Middle frontal gyrus (tissue), 1 donor: Measurements from ENCODE around the gene CAMTA1.
"Not testable (repeated sequence)": the region's sequence is repeated elsewhere in the genome, so short reads cannot be mapped to it uniquely, and the experiment has no call there.

Source experiments
- DNase-seq: peaks from one replicate; pipeline ENCODE4 v3.0.0-alpha.2; 2015; ENCODE audit warnings: low spot score; ENCODE audit errors: extremely low spot score

CAMTA1 gene

GRCh38 chr1:7299994-7300393 lies 514.7 kb downstream of the CAMTA1 start:
- no peak for DNase-seq

DNA sequence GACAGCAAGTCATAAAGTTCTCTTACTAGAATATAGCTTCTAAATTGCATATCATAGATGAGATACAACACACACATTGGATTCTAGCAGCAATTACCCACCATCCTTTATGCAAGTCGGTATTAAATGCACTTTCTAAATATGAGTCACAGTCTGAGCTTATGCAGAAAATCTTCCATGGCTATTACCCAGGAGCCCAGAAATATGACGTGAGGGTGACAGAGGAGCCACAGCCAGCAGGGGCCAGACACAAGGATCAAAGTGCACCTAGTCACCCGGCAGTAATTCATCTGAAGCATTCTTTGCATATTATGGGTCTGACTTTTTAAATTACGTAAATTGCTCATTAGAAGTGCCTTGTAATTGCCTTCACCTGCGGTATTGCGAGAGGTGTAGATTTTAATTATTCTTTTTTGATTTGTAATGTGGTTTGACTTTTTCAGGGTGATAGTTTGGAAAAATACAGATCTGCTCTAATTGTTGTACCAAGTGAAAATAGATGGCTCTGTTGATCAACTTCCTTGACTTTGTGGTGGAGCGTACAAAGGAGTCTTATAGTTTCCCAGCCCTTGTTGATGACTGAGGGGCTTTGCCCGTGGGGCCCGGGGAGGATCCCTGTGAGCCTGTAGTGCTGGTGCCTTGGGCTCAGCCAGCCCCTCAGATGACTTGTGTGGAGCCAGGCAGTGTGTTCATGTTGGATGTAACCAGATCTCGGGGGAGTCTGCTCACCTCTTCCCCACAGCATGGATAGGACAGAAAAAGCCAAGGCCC lies 515.8 kb downstream of the CAMTA1 start:
- no peak for DNase-seq

- no peak for DNase-seq
Observed at GRCh38 chr1:7301664-7301981, 516.4 kb downstream of the CAMTA1 start.

DNA sequence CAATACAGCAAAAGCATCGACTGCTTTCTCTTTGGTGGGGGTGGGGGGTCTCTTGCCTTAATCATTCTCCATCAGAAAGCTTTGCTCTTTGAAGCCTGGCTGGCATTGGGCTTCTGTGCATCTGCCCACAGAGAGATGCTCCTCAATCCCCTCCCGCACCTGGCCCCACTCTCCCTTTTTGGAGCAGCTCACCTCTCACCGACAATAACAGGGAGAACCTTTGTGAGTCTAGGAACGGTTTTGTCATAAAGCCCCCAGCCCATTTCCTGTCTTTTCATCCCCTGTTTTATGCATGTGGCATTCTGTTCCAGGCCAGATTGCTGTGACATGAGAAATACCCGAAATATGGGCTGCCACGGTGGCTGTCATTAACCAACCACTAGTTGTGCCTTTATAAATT lies 516.9 kb downstream of the CAMTA1 start:
- DNase-seq, result no peak

GRCh38 chr1:7302873-7303272 lies 517.6 kb downstream of the CAMTA1 start:
- no peak for DNase-seq

DNA sequence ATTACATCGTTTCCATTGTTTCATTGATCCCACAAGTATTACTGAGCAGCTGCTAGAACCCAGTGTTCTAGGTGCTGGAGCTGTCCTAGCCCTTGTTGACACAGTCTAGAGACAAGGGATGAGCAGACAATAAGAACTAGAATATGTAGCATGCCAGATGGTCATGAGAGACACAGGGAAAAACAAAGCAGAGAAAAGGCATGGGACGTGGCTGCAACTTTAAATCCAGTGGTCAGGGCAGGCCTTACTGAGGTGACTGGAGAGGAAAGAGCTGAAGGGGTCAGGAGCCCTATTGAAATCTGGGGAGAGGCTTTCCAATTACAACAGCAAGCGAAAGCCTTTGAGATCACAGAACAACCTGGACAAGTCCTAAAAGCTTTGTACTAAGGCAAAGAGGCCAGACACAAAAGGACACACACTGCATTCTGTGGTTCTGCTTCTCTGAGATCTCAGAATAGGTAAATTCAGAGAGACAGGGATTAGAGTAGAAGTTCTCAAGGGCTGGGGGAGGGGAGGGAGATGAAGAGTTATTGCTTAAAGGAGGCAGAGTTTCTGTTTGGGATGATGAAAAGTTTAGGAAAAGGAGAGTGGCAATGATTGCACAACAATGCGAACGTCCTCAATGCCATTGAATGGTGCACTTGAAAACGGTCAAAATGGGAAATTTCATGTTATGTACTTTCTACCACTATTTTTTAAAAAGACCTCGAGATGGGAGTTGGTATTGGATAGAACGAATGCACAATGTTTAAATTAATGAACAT lies 518.5 kb downstream of the CAMTA1 start:
- no peak for DNase-seq

DNA sequence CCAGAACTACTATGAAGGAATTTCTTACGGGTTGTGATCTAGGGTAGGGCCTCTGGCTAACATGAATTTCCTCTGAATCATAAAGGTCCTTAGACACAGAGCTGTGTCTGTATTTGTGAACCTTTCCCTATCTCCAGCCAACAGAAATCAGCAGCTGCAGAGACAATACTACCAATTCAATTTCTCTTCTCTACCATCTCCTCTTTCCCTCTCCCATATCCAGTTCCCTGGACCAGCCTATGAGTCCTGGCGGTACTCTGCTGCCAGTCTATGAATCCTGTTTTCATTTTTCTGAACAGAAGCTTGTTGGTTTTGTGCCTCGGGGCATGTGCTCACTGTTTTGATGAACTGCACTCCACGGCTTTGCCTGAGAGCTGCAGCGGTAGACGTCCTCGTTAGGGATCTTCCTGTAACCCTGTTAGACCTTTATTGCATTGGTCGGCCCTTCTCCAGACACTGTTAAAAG lies 527.9 kb downstream of the CAMTA1 start:
- DNase-seq, result no peak

DNA sequence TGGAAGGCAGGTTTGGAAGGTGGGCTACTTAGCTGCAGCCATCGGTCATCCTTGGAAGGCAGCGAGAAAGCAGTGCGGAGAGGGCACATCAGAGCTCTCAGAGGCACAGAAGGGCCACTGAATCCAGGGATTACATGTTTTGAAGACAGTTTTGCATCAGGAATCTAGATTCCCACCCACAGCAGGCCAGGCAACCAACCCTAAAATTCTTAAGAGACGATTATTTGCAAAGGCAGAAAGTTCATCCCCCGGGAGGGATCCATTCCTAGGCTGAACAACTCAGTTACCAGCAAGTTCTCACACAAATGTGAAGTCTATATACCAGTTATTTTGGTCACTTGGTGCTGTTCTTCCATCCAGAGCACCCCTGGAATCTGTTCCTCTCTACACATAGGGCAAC lies 528.6 kb downstream of the CAMTA1 start:
- no peak for DNase-seq

GRCh38 chr1:7315316-7315715 lies 530.1 kb downstream of the CAMTA1 start:
- DNase-seq, result no peak

- no peak for DNase-seq
Observed at GRCh38 chr1:7315946-7316345, 530.7 kb downstream of the CAMTA1 start.

GRCh38 chr1:7317888-7318287 lies 532.6 kb downstream of the CAMTA1 start:
- DNase-seq, result no peak

DNA sequence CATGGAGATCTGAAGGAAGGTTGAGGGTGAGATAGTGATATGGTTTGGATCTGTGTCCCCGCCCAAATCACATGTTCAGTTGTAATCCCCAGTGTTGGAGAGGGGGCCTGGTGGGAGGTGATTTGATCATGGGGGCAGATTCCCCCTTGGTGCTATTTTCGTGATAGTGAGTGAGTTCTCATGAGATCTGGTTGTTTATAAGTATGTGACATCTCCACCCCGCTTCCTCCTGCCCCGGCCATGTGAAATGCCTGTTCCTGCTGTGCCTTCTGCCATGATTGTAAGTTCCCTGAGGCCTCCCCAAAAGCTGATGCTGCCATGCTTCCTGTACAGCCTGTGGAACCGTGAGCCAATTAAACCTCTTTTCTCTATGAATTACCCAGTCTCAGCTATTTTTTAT lies 533.9 kb downstream of the CAMTA1 start:
- DNase-seq, result no peak

DNA sequence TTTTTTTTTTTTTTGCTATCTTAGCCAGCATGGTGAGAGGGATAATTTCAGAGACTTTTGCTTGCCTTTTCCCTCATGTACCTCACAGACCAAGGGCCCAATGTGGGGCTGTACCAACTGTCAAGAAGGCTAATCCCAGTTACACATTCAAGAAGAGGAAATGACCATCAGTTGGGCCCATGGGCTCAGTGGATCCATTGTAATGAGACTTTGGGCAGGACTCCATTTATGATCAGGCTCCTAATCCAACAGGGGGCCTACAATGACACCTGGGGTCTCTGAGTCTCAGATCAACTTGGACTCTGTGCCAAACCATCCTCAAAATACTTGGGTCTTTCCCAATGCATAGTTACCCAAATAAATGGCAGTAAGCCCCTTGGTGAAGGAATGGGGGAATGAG lies 535.4 kb downstream of the CAMTA1 start:
- no peak for DNase-seq

DNA sequence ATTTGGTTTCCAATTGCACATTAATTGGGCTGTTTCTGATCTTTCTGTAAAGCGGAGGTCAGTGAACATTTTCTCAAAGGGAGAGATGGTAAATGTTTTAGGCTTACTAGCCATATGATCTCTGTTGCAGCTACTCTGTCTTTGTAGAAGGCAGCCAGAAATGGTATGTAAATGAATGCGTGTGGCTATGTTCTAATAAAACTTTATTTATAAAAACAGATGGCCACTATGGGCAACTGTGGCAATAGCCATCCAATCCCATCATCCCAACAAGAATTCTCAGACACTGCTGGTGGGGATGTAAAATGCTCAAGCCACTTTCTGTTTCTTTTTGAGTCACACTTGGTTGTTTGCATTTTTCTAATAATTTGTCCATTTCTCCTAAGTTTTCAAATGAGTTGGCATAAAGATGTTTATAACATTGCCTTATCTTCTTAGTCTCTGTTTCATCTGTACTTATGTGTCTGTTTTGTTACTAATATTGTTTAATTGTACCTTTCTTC lies 537.1 kb downstream of the CAMTA1 start:
- DNase-seq, result no peak

- DNase-seq, result no peak
Observed at GRCh38 chr1:7322912-7323311, 537.7 kb downstream of the CAMTA1 start.

DNA sequence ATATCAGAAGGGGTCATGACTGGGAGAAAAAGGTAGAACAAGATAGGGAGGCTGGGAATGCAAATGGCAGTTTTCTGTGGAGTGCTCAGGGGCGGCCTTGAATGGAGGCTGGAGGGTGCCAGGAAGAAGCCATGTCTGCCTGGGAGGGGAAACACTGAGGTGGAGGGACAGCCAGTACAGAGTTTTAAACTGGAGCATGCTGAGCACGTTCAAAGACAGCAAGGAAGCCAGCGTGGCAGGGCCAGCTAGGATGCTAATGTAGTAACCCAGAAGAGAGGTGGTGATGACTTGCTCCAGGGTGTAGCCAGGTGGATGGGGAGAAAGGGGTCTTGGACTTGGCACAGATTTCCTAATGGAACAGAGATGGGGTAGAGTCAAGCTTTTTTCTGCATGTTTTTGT lies 540.0 kb downstream of the CAMTA1 start:
- DNase-seq, result no peak

DNA sequence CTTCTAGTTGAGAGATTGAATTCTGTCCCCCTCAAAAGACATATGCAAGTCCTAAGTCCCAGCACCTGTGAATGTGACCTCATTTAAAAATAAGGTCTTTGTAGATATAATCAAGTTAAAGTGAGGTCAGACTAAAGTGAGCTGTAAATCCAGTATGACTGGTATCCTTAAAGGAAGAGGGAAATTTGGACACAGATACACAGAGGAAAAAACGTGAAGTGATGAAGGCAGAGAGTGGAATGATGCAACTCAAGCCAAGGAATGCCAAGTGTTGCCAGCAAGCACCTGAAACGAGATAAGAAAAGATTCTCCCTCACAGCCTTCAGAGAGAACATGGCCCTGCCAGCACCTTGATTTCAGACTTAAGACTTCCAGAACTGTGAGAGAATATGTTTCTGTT lies 541.1 kb downstream of the CAMTA1 start:
- DNase-seq, result no peak

DNA sequence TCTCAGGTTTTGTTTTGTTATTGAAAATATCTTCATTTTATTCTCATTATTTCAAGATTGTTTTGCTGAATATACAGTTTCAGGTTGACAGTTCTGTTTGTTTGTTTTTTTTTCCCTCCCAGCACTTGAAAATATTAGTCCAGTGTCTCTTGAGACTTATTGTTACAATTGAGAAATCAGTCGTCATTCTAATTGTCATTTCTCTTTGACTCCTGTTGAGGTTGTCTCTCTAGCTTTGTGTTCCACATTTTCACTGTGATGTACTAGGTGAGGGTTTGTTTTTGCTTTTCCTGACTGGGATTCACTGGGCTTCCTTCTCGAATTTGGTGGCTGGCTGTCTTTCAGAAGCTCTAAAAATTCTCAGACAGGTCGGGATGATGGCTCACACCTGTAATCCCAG lies 542.6 kb downstream of the CAMTA1 start:
- no peak for DNase-seq

GRCh38 chr1:7329868-7330615 lies 544.8 kb downstream of the CAMTA1 start:
- DNase-seq, result no peak

GRCh38 chr1:7330726-7331125 lies 545.5 kb downstream of the CAMTA1 start:
- DNase-seq, result not testable (repeated sequence)

DNA sequence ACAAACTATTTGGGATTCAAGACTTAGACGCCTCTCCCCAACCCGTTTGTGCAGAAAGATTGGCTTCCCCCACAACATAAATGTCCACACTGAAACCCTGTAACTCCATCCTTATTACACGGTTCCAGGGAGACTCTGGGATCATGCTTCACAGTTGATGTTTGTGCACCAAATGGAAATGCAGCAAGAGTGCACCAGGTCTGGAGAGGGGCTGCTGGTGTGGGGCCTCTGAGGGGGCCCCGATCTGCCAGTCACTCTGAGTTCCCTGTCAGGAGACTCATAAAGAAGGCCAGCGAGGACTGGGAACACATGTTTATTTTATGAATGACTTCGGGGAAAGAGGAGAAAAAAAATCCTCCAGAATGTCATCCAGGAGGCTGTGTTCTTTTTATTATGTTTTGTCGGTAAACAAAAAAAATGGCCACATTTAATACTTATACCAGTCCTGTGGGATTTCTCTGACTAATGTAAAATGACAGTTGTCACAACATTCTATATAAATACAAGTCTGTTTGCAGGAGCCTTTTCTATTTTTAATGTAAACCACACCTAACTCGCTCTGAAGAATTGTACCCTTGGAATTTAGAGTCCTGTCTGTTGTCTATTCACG lies 546.8 kb downstream of the CAMTA1 start:
- no peak for DNase-seq

DNA sequence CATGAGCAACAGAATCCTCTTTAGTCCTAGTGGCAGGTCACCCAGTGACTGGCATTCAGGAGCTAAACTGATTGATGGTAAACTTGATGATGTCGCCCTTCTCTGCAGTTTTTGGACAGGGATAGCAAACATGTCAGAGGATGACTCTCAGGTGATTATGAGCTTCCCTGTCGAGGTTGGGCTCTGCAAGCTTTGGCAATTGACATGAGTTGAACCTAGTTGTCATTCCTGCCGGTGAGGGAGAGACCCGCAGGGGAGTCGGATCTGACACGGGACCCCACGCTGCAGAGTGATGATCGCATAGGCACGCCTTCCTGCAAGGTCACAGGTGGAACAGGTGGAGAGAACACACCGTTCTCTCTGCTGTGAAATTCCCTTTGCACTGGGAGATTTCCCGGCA lies 547.8 kb downstream of the CAMTA1 start:
- no peak for DNase-seq
